KMS-11 (cell line): Measurements from ENCODE around the gene BUD13.
"Not testable (repeated sequence)": the region's sequence is repeated elsewhere in the genome, so short reads cannot be mapped to it uniquely, and the experiment has no call there.

Experiments
- H2AFZ ChIP-seq: fragments of 200-600 bp; sonication (generic); 2 replicates; pipeline ENCODE4 v1.6.1; 2016; ENCODE audit warnings: antibody characterized with exemption, mixed run types, low read depth
- H3K27ac ChIP-seq: fragments of 200-600 bp; sonication (generic); 2 replicates; pipeline ENCODE4 v1.6.1; 2016; ENCODE audit warnings: mild to moderate bottlenecking, mixed run types
- H3K27me3 ChIP-seq: fragments of 200-600 bp; sonication (generic); 2 replicates; pipeline ENCODE4 v1.6.1; 2017; ENCODE audit warnings: mild to moderate bottlenecking, low read depth, mixed run types, moderate library complexity; ENCODE audit not compliant: insufficient read depth
- H3K36me3 ChIP-seq: fragments of 200-600 bp; sonication (generic); 2 replicates; pipeline ENCODE4 v1.6.1; 2017; ENCODE audit warnings: mild to moderate bottlenecking, mixed run types; ENCODE audit not compliant: insufficient read depth
- H3K4me1 ChIP-seq: fragments of 200-600 bp; sonication (generic); 2 replicates; pipeline ENCODE4 v1.6.1; 2016; ENCODE audit warnings: mild to moderate bottlenecking, low read depth, mixed run types; ENCODE audit not compliant: poor library complexity, severe bottlenecking
- H3K4me2 ChIP-seq: fragments of 200-600 bp; sonication (generic); 2 replicates; pipeline ENCODE4 v1.7.0; 2016; ENCODE audit warnings: mild to moderate bottlenecking, mixed run types
- H3K4me3 ChIP-seq: fragments of 200-600 bp; sonication (generic); IDR thresholded peaks from 2 replicates; pipeline ENCODE4 v1.6.1; 2017; ENCODE audit warnings: low read depth, low read length, mixed read lengths; ENCODE audit not compliant: insufficient read depth
- H3K79me2 ChIP-seq: fragments of 200-600 bp; sonication (generic); 2 replicates; pipeline ENCODE4 v1.6.1; 2016; ENCODE audit warnings: low read depth, mixed run types; ENCODE audit not compliant: insufficient read depth
- H3K9ac ChIP-seq: fragments of 200-600 bp; sonication (generic); 2 replicates; pipeline ENCODE4 v1.6.1; 2016; ENCODE audit warnings: mild to moderate bottlenecking, mixed run types
- H4K20me1 ChIP-seq: fragments of 200-600 bp; sonication (generic); 2 replicates; pipeline ENCODE4 v1.6.1; 2016; ENCODE audit warnings: mild to moderate bottlenecking, mixed run types; ENCODE audit not compliant: insufficient read depth
- CTCF ChIP-seq: fragments of 200-600 bp; sonication (generic); conservative IDR thresholded peaks from 2 replicates; pipeline ENCODE4 v1.6.1; 2017; ENCODE audit warnings: low read depth, mild to moderate bottlenecking, antibody characterized with exemption, low read length, moderate library complexity, mixed read lengths

Gene BUD13

GRCh38 chr11:116811194-116811593 is 38.4 kb upstream of the BUD13 start:
- no peaks in the 10 kb centered on the region for H3K36me3 ChIP-seq
- no peak overlapping the region for H3K9ac ChIP-seq
- no peak for TF ChIP-seq CTCF
- H3K27ac ChIP-seq: no peak overlapping the region
- no peaks in the 10 kb centered on the region for H3K79me2 ChIP-seq
- no peaks in the 10 kb centered on the region for H4K20me1 ChIP-seq
- no peak overlapping the region for H3K4me3 ChIP-seq
- H3K4me2 ChIP-seq: no peak overlapping the region
- no peaks in the 10 kb centered on the region for H3K27me3 ChIP-seq
- H3K4me1 ChIP-seq: no peaks in the 10 kb centered on the region
- H2AFZ ChIP-seq: no peak overlapping the region

- no peak overlapping the region for H2AFZ ChIP-seq
- H3K4me1 ChIP-seq: no peaks in the 10 kb centered on the region
- H3K4me2 ChIP-seq: no peak overlapping the region
- no peaks in the 10 kb centered on the region for H3K36me3 ChIP-seq
- H3K79me2 ChIP-seq: no peaks in the 10 kb centered on the region
- H3K4me3 ChIP-seq: no peak overlapping the region
- H4K20me1 ChIP-seq: no peaks in the 10 kb centered on the region
- no peaks in the 10 kb centered on the region for H3K27me3 ChIP-seq
- H3K9ac ChIP-seq: no peak overlapping the region
- TF ChIP-seq CTCF: no peak
- H3K27ac ChIP-seq: no peak overlapping the region
Measured at GRCh38 chr11:116808262-116809175, 35.7 kb upstream of the BUD13 start.

- no peak overlapping the region for H3K4me3 ChIP-seq
- no peak overlapping the region for H3K4me2 ChIP-seq
- H2AFZ ChIP-seq: no peak overlapping the region
- no peak overlapping the region for H3K9ac ChIP-seq
- TF ChIP-seq CTCF: no peak
- no peaks in the 10 kb centered on the region for H3K4me1 ChIP-seq
- no peak overlapping the region for H3K27ac ChIP-seq
- no peaks in the 10 kb centered on the region for H3K79me2 ChIP-seq
- no peaks in the 10 kb centered on the region for H4K20me1 ChIP-seq
- no peaks in the 10 kb centered on the region for H3K36me3 ChIP-seq
- H3K27me3 ChIP-seq: no peaks in the 10 kb centered on the region
Measured at GRCh38 chr11:116807601-116808261, 34.9 kb upstream of the BUD13 start.

- H3K27ac ChIP-seq: no peak overlapping the region
- H3K79me2 ChIP-seq: no peaks in the 10 kb centered on the region
- H3K4me1 ChIP-seq: no peaks in the 10 kb centered on the region
- H2AFZ ChIP-seq: no peak overlapping the region
- no peak overlapping the region for H3K9ac ChIP-seq
- no peaks in the 10 kb centered on the region for H3K27me3 ChIP-seq
- H3K4me2 ChIP-seq: no peak overlapping the region
- TF ChIP-seq CTCF: no peak
- no peaks in the 10 kb centered on the region for H4K20me1 ChIP-seq
- no peak overlapping the region for H3K4me3 ChIP-seq
- H3K36me3 ChIP-seq: no peaks in the 10 kb centered on the region
Measured at GRCh38 chr11:116804001-116804400, 31.2 kb upstream of the BUD13 start.

- H3K4me2 ChIP-seq, H3K27ac ChIP-seq, H3K4me3 ChIP-seq, H2AFZ ChIP-seq, H3K4me1 ChIP-seq, H3K27me3 ChIP-seq, H3K9ac ChIP-seq, H3K79me2 ChIP-seq, H4K20me1 ChIP-seq, H3K36me3 ChIP-seq: not testable (repeated sequence)
Measured at GRCh38 chr11:116801662-116802061, 28.9 kb upstream of the BUD13 start.
